Body of pancreas (tissue), 4 donors: Measurements from ENCODE around the gene RPS29.

Experiments
- CTCF ChIP-seq, 7 experiments: fragments of 450-650 bp in 4 of 7; fragments of 200-600 bp in 3 of 7; sonication (generic) in 3 of 7; IDR thresholded peaks; one replicate each; pipeline ENCODE4 v1.5.1; 2016 to 2019; ENCODE audit warnings: antibody characterized with exemption in 7 of 7
- POLR2A ChIP-seq, 3 donors: fragments of 450-650 bp; IDR thresholded peaks; one replicate each; pipeline ENCODE4 v1.6.1; 2016; ENCODE audit warnings: antibody characterized with exemption in 3 of 3, mild to moderate bottlenecking in 2 of 3

DNA sequence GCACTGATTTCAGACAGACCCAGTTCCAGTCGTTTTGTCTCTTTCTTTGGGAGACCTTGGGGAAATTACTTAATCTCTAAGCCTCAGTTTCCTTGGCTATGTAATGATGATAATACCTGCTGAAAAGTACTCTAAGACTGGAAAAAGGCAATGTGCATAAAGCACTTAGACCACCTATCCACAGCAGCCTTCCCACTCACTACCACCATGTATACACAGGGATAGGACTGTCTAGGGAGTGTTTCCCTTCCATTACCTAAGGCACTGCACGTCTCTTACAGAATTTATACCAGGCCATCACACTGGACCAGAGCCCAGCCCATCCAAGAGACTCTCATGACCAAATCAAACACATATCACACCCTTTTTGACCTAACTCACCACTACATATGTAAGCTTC is 6.3 kb downstream of the RPS29 start:
- no peak for TF ChIP-seq POLR2A (IDR thresholded peaks at IDR 0.05)
- TF ChIP-seq CTCF (IDR thresholded peaks at IDR 0.05) = no peak
